ENCODE results near the gene MAJIN.
"Not testable (repeated sequence)": the region's sequence is repeated elsewhere in the genome, so short reads cannot be mapped to it uniquely, and the experiment has no call there.

MAJIN gene

GRCh38 chr11:64989416-64989815, 17.5 kb upstream of the MAJIN start:
- DNase-seq, result no peak

- DNase-seq, result no peak
Measured at GRCh38 chr11:64987998-64988854, 16.3 kb upstream of the MAJIN start.

DNA sequence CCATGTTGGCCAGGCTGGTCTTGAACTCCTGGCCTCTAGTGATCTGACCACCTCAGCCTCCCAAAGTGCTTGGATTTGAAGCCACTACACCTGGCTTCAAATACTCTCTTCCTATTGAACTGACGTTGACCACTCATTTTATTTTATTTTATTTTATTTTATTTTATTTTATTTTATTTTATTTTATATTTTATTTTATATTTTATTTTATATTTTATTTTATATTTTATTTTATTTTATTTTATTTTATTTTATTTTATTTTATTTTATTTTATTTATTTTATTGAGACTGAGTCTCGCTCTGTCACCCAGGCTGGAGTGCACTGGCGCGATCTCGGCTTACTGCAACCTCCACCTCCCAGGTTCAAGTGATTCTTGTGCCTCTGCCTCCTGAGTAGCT, 11.4 kb upstream of the MAJIN start:
- not testable (repeated sequence) for DNase-seq

DNA sequence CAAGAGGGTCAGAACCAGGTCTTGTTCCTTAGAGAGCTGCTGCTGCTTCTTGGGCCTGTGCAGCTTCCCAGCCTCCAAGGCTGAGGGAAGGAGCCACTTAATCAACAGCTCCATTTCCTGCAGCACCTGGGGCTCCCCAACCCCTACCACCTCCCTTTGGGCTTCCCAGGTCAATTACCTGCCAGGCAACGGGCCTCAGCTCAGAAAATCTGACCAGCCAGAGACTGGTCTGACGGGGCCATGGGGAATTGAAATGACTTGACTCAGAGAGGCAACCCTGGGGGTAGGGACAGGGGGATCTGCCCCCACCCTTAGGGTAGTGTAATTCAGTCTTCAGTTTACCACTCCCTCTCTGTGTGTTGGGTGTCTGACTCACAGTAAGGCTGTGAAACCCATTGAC, 4.7 kb upstream of the MAJIN start:
- DNase-seq, result no peak

DNA sequence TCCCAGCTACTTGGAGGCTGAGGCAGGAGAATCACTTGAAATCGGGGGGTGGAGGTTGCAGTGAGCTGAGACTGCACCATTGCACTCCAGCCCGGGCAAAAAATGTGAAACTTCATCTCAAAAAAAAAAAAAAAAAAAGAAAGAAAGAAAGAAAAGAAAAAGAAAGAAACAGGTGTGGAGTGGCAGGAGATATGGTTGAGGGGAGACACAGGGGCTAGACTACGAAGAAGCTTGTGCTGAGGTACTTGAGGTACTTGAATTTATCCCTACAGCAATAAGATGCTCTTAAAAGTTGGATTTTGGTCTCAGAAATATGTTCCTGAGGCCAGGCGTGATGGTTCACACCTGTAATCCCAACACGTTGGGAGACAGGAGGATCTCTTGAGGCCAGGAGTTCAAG, 2.2 kb upstream of the MAJIN start:
- no peak for DNase-seq

GRCh38 chr11:64970731-64971151, 1.2 kb downstream of the MAJIN start:
- no peak for DNase-seq

- DNase-seq, result no peak
Measured at GRCh38 chr11:64969209-64969608, 2.7 kb downstream of the MAJIN start.

- no peak for DNase-seq
Measured at GRCh38 chr11:64967375-64967774, 4.5 kb downstream of the MAJIN start.

GRCh38 chr11:64963072-64963631, 8.8 kb downstream of the MAJIN start:
- no peak for DNase-seq

DNA sequence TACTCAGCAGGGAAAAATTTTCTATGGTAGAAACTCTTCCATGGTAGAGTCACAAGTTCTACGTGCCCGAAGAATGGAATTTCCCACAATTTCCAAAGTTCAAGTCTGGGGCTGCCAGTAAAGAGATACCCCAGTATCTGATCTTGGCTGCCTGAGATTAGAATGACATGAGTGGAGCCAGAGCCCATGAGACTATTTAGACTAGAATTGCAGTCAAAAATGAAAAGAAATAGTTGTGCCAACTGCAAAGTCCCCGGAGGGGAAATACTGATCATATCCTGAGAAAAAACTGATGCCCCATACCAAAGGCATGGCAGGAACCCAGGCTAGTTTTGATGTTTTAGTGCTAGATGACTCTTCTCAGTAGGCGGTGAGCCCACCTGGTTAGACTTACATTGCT, 11.2 kb downstream of the MAJIN start:
- peak; percentile 18 for DNase-seq

- DNase-seq, result no peak
Measured at GRCh38 chr11:64959498-64959897, 12.4 kb downstream of the MAJIN start.

DNA sequence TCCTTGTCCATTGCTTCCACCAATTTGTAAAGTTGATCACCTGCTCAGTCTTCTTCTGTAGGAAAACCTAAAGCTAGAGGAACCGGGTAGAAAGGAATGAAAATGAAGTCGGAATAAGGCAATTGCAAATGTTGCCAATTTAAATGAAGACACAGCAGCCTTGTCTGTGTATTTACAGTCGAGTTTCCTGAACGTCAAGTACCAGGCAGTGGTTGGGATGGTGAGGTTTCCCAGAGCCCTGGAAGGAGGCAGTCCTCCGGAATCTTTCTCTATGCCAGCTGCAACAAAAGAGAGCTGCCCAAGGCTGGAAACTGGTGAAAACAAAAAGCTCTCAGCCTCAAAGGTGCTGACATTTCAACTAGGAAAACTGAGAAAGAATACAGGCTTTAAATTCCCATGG, 17.7 kb downstream of the MAJIN start:
- no peak for DNase-seq

DNA sequence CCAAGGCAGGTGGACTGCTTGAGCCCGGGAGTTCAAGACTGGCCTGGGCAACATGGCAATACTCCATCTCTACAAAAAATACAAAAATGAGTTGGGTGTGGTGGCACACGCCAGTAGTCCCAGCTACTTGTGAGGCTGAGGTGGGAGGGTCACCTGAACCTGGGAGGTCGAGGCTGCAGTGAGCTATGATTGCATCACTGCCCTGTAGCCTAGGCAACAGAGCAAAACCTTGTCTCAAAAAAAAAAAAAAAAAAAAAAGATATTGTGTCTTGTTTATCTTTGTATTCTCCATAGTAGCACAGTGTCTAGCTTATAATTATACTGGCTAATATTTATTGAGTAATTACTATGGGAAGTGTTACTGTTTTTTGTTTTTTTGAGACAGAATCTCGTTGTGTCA, 20.4 kb downstream of the MAJIN start:
- no peak for DNase-seq

DNA sequence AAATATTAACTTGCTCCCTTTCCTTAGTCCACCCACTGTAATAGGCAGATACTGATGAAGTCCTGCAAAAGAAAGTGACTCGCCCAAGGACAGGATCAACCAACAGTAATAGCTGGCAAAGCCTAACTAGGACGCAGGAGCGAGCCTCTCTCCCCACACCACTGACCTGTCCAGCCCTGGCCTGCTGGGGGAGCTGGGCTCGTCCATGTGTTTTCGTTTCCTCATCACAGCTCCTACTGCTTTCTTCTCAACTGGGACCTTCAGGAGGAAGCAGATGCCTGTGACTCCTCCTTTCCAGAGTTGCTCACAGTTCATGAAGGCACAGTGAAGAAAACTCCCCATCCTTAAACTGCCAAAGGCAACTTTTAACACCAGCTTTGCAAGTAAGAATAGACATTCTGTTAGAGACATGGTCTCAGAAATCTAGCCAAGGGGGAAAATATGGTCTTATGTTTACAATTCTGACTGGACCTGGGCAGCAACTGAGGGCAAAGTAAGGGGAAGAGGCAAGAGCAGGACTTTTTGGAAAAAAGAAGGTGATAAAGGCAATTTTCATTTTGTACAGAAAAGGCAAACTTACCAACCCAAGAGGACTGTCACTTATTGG, 24.6 kb downstream of the MAJIN start:
- no peak for DNase-seq

- DNase-seq, result no peak
Measured at GRCh38 chr11:64936539-64936938, 35.4 kb downstream of the MAJIN start.

DNA sequence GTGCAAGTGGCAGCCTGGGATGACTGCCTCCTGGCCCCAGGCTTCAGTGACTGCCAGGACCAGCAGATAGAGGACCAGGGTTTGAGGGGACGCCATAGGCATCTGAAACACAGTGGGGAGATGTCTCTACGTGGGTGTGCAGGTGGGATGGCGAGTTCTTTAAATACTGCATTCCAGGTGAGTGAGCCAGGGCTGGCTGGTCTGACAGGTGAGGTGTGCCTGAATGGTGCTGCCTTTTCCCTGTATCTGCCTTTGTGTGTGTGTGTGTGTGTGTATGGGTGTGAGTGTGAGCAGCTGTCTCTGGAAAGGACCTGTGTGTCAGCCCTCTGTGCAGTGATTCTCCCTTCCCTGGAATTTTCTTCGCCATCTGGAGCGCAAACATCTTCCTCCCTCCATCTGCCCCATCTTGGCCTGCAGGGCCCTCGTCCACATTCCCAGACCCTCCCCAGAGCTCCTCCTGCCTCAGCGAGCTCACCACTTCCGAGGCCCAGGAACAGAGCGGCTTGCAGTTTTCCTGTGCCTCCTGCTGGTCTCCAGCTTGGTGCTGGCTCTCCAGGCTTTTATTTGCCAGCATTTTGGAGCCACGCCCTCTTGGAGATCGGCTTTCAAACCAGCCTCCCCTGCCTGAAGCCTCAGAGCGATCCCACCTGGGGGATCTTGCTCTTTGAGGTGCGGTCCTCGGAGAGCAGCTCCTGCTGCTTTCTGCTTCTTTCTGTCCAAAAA, 36.4 kb downstream of the MAJIN start, which contains the start of gene GPHA2:
GPHA2 (minus strand) TSS at position 535 of the 723 bp plus-strand sequence; CDS start at position 102, 433 bp downstream.
- DNase-seq, result no peak

DNA sequence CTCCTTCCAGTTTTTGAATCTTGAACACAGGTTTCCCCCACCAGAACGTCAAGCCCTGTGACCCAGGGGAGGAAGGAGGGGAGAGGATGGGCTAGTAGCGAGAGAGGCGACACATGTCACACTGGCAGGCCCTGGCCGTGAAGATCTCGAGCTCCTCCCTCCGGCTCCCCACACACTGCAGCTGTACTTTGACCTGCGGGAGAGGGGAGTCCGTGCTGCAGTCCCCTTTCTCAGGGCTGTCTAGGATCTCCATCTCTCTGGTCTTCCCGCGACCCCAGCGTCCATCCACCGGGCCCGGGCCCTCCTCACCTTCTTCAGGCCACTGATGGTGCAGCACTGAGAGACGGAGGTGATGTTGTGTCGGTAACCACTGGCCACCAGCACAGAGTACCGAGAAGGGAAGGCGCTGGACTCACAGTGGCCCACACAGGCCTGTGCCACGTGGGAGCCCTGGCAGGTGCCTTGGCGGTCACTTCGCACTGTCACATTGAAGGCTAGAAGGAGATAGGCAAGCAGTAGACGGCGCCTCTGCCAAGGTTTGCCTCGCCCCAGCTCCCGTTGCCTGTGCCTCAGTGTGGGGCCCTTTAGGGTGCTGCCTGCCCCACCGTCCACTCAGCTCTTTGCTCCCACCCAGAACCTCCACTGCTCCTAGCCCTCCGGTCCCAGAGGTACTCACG, 37.1 kb downstream of the MAJIN start:
- DNase-seq, result no peak

GRCh38 chr11:64933935-64934681, 37.8 kb downstream of the MAJIN start:
- DNase-seq, result no peak

DNA sequence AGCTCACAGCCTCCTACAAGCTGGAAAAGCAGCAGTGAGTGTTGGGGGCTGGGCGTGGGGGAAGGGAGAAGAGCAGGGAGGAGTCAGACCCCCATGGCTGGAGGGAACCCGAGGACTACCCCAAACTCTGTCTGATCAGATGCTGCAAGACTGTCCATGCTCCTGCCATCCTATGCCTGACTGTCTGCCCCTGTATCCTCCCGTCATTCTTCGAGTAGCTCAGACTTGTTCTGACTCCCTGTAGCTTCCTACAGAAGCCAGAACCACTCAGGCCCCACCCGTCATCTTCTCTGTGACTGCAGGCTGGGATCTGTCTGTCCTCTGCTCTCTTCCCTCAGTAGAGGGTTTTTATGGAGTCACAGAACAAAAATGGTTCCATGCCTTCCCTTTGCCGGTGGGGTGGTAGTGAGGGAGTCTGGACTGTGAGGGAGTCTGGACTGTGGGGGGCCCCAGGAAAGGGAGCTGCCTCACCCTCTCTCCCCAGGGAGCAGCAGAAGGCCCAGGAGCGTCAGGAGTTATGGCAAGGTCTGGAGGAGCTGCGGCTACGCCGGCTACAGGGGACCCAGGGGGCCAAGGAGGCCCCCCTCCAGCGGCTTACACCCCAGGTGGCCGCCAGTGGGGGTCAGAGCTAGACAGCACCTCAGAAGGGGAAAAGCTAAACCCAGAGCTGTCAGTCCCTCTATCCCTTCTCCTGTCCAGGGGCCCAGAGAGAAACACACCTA, 38.5 kb downstream of the MAJIN start:
- DNase-seq, result no peak

DNA sequence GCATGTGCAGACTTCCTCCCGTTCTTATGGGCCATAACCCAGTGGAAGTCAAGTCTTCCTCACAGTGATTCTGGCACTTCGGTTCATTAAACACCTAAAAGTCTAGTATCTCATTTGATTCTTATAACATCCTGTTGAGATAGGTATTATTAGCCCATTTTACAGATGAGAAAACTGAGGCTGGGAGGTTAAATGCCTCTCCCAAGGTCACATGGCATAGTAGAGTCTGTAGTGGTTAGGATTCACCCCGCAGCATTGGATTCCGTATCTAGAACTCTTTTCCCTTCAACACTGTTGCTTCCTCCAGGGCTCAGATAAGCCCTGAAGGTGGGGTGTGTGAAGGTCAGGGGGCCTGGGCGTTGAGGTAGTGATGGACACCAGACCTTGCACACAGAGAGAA, 39.6 kb downstream of the MAJIN start:
- no peak for DNase-seq

- no peak for DNase-seq
Measured at GRCh38 chr11:64931290-64931689, 40.6 kb downstream of the MAJIN start.

All from hematopoietic multipotent progenitor cell treated with erythropoietin and hydrocortisone succinate and interleukin-3 and kit ligand, for 6 days (in vitro differentiated cells).